DOHH2 (cell line): ENCODE results near the gene IFT20.

Experiments
- EZH2phosphoT487 ChIP-seq: fragments of 200-600 bp; sonication (generic); IDR thresholded peaks from 2 replicates; pipeline ENCODE4 v1.6.1; 2017; ENCODE audit warnings: borderline replicate concordance, mild to moderate bottlenecking, antibody characterized with exemption, low read length, moderate library complexity, mixed read lengths
- TF ChIP-seq, protein P1 (sequence below): fragments of 200-600 bp; sonication (generic); IDR thresholded peaks from one replicate; pipeline ENCODE4 v1.5.1; 2014; ENCODE audit warnings: antibody characterized with exemption, mild to moderate bottlenecking, low read depth, low read length; ENCODE audit not compliant: poor library complexity, severe bottlenecking

DNA sequence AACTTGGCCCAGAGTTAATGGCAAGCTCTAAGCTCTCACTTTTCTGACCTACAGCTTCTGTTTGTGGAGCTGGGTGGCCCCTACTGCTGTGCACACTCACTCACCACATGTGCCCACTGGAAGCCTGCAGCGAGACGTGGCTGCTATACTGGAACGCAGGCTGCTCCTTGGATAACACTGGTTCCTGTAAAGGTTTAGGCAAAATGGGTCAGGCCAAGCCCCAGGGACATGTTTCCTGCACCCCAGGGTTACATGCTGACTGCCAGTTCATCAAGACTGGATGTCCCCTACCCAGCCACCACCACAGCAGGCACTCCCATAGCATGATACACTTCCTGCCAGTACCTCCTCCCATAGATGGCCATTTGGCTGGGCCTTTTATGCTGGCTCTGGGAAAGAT lies 13.7 kb upstream of the IFT20 start:
- TF ChIP-seq, protein P1, sequence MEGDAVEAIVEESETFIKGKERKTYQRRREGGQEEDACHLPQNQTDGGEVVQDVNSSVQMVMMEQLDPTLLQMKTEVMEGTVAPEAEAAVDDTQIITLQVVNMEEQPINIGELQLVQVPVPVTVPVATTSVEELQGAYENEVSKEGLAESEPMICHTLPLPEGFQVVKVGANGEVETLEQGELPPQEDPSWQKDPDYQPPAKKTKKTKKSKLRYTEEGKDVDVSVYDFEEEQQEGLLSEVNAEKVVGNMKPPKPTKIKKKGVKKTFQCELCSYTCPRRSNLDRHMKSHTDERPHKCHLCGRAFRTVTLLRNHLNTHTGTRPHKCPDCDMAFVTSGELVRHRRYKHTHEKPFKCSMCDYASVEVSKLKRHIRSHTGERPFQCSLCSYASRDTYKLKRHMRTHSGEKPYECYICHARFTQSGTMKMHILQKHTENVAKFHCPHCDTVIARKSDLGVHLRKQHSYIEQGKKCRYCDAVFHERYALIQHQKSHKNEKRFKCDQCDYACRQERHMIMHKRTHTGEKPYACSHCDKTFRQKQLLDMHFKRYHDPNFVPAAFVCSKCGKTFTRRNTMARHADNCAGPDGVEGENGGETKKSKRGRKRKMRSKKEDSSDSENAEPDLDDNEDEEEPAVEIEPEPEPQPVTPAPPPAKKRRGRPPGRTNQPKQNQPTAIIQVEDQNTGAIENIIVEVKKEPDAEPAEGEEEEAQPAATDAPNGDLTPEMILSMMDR = no peak
- no peak for TF ChIP-seq EZH2phosphoT487
